GM21360 (cell line): ENCODE measurements around the gene HNRNPUL1.
"Not testable (repeated sequence)": the region's sequence is repeated elsewhere in the genome, so short reads cannot be mapped to it uniquely, and the experiment has no call there.

Experiments
- ATAC-seq: cut with Tn5 transposase; IDR thresholded peaks from one replicate; pipeline ENCODE4 v1.9.1; 2021; ENCODE audit warnings: mild to moderate bottlenecking, moderate library complexity; ENCODE audit not compliant: unreplicated experiment

HNRNPUL1 gene

DNA sequence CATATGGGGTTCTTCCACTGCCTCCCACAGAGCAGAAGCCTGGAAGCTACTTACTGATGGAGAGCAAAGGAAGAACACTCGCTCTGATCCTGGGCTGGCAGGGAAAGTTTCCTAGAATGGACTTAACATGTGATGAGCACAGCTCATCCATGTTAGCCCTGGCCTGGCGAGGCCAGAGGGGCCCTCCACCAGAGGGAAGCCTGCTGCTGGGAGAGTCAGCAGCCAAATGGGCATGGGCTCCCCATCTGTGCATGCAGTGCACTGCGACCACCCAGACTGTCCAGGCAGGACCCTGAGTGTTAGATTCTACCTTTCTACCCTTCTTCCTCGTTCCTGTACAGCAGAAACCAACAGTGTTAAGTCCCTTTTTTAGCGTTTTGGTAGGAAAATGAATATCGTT is 8.9 kb downstream of the HNRNPUL1 start:
- ATAC-seq: no peak

DNA sequence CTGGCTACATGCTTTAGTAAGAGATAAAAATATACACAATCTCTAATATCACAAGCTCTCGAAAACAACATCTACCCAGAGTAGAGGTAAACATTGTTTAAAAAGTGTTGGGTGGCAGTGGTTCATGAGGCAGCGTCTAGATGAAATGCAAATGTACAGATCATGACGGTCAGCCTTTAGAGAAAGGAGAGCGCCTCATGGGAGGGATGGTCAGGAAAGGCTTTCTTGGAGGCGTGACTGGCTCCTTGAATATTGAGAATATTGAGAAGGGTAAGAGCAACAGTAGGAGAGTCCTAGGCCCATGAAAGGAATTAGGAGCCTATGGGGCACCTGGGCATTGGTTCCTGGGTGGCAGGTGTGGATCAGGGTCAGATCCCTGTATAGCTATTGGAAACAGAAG is 10.6 kb downstream of the HNRNPUL1 start:
- no peak for ATAC-seq

DNA sequence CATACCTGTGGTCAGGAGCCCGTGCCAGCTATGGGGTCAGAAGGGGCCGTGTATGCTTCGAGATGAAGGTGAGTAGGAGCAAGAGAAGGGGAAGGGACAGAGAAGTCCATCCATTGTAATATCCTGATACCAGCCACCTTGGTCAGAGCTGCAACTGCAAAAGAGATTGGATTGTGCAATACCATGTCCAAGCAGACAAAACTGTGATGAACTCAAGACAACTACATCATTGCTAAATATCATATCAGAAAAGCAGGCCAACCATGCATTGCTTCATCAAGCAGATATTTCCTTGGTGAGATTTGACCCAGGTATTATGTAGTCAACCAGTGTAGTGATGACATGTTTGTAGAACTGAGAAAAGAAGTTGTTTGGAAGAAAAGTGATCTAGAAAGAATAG is 12.1 kb downstream of the HNRNPUL1 start:
- ATAC-seq: no peak

DNA sequence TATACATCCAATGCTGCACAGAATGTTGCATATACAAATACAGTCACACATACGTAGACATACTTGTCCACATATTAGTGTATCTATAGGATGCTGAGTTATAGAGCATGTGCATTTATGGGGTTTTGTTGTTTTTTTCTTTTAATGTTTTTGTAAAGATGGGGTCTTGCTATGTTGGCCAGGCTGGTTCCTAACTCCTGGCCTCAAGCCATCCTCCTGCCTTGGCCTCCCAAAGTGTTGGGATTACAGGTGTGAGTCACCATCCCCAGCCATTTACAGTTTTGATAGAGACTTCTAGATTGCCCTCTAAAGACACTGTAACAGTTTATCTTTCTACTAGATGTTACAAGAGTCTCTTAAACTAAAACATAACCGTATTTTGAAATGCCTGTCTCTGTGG is 14.3 kb downstream of the HNRNPUL1 start:
- ATAC-seq: no peak

DNA sequence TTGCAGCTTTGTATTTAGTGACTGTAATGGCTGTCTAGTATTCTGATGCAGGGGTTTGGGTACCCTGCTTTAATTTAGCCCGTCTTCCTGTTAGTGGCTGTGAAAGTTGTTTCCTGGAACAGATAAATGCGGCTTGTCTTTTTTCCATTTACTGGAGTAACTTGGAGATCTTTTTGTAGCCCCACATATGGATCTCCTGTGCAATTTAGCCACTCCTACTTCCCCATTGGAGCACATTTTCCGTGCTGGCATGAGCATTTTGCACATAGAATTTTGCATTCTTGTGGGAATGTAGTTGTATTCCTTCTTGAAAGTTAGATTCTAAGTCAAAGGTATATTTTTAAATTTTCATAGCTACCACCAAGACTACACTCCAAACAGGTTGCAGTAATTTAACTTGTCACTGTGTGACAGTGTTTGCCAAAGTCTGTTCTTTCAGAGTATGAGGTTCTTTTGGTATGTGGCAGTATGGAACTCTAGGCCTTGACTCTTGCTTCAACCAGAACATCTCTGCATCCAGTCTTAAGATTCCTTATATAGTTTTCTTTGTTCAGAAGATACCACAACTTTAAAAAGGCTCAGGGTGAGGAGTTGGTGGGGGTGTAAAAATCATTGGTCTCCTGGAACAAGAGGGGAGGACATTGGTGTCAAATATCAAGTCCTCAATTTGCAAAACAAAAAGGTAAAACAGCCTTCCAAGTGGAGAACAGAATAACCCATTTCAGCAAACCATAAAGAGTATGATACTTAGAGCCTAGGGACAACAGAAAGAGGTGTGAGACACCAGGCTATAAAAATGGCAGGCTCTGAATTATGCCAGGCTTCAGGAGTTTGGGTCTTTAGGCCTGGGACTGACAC is 24.7 kb downstream of the HNRNPUL1 start:
- no peak for ATAC-seq

DNA sequence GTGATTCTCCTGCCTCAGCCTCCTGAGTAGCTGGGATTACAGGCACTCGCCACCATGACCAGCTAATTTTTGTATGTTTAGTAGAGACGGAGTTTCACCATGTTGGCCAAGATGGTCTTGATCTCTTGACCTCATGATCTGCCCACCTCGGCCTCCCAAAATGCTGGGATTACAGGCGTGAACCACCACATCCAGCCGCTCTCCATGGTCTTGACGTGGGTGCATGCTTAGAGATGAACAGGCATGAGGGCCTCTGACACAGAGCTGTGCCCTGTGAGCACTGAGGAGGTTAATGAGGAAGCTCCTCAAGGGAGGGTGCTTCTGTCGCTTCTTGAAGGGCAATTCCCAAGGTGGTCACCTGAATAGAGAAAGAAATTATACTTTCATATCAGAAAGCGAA is 25.6 kb downstream of the HNRNPUL1 start:
- ATAC-seq: not testable (repeated sequence)

DNA sequence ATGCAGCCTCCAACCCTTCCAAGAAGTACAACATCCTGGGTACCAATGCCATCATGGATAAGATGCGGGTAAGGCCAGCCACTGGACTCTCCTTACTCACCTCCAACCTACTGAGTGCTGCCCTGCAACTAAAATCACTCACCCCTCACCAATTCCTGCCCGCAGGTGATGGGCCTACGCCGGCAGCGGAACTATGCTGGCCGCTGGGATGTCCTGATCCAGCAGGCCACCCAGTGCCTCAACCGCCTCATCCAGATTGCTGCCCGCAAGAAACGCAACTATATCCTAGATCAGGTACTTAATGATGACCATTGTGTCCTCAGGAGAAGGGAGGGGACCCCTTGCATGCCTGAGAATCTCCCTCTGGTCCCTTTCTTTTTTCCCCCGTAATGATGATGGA is 30.2 kb downstream of the HNRNPUL1 start:
- ATAC-seq: no peak

DNA sequence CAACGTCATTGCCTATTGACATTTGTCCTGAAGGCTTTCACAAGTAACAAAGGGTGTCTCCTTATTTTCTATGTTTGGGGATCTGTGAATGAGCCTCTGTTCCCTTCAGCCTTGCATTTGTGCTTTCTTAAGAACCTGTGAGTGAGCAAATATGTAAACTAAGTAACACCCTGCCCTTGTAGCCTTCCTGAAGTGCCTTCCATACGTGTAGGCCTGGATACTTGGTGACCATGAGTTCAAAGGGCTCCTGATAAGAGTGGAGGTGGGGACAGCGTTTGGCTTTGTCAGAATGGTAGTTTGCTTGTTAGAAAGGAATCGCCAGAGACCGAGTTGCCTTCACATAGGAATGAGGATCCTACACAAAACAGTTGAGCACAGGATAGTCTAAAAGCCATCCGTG is 31.3 kb downstream of the HNRNPUL1 start:
- ATAC-seq: no peak

DNA sequence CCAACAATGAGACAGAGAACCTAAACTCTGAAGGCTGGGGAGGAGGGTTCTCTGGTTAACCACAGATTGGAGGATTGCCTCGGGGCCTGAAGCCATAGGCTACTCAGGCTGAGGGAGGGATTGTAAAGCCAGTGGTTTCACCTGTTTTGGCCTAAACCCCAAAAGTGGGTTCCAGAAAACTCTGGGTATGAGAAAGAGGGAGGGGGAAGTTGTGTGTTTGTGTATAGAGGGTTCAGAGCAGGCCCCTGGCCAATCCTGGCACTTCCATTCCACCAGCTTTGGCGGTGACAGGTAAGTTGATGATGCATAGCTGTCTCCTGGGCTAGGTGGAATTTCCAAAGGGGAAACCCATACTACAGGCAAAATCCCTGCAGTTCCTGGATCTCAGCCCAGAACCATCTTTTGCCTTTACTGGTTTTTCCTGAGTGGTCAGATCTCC is 32.3 kb downstream of the HNRNPUL1 start:
- no peak for ATAC-seq

DNA sequence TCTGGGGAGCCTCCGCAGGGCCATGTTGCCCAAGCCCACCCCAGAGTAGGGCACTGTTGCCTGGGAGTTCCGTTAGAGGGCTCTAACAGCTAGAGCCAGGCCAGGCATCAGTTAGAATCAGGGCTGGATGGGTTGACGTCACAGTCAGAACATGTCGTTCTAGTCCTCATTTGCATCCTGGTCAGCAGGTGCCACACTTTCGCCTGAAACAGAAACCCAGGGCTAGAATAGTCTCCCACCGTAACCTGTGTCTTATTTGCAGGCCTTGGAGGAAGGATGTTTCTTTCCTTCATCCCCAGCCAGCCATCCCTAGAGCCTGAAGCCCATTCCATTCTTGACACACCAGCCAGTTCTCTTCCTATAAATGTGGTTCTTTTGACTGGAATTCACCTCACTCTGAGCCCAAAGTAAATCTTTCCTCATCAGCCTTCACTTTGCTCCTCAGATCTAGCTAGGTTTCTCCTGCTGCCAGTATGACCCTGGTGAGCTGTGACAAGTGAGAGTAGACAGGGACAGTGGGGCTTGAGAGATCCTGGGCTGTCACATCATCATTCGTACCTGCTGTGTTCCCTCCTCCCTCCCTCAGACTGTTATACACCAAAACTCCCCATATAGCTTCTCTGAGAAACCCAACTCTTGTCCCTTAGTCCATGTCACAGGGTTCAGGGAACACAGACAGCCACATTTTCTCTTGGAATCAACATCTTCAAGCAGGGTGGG is 33.6 kb downstream of the HNRNPUL1 start:
- ATAC-seq: peak; percentile 70

DNA sequence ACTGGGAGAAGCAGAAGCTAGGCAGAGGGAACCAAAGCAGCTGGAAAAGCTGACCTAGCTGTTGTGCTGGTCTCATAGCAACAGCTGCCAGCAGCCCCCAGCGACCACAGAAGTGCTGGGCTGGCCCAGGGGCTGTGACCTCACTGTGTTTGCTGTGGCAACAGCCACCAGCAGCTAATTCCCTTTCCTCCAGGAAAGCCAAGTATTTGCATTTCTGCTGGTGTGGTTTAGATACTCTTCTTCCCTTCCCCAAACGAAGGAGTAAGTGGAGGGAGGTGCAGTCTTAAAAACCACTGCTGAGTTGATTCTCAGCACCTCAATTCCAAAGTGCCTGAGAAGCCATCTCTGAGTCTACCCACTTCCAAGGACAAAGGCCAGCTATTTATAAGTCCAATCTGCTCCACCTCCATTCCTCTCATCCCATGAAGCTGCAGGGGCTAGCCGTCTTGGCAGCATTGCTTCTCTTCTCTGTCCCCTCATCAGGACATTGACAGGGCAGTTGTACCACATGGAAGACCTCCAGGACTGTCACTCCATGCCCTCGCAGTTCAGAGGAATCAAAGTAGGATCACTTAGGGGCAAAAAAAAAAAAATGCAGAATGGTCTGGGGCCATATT is 34.3 kb downstream of the HNRNPUL1 start:
- ATAC-seq: no peak

DNA sequence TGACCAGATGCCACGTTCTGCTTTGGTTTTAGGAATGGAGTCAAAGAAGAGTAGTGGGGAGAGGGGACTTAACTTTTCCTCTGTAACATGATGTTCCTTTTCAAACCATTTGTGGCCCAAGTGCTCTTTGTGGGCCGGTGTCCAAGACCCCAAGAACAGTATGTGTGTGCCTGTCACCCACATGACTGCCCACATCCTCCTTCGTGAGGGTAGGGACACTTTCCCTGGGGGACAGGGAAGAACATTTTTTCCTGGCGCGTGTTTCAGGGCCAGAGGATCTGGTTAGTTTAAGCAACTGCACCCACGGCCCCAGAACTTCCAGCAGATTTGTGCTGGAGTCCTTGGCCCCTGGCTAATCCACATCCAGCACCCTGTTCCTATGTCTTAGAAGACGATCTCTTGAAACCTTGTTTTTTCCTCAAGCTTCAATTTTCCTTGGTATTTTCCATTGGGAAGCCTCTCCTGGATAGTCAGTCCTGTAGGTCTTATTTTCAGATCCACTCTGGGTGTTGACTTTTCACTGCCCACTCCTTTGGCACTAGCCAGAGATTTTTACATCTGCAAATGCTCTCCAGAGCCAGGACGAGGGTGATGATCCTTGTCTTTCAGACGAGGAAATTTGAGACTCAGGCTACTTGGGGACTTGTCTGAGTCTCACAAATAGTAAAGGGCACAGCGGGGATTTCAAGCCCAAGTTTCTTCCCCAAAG is 35.0 kb downstream of the HNRNPUL1 start:
- ATAC-seq: no peak

DNA sequence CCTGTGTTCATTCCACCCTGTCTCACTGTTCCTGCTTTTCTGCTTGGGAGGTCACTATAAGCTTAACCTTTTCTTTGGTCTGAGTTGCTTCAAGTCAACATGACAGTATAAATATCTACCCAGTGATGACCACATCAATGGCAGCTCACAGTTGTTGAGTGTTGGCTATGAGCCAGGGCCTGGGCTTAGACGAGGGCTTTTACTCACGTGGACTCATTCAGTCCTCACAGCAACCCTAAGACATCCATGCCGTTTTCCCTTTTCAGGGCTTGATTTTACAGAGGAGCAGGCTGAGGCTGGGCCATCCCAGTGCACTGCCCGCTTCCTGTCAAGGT is 35.5 kb downstream of the HNRNPUL1 start:
- no peak for ATAC-seq

DNA sequence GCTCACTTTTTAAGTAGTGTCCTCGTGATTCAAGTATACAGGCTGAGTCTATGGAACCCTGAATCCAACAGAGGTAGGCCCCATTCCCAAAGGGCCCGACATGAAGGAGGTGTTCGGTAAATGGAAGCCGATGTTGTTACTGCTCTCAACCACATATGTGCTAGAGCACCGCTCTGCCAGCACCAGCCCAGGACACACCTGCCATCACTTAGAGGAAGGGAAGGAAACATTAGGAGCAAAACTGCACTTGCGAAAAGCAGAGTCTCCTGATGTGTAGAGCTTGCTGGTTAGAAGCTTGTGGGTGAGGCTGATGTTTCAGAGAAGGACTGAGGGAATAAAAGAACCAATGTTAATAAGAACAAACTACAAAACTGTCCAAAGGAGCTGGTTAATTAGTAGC is 36.4 kb downstream of the HNRNPUL1 start:
- no peak for ATAC-seq

DNA sequence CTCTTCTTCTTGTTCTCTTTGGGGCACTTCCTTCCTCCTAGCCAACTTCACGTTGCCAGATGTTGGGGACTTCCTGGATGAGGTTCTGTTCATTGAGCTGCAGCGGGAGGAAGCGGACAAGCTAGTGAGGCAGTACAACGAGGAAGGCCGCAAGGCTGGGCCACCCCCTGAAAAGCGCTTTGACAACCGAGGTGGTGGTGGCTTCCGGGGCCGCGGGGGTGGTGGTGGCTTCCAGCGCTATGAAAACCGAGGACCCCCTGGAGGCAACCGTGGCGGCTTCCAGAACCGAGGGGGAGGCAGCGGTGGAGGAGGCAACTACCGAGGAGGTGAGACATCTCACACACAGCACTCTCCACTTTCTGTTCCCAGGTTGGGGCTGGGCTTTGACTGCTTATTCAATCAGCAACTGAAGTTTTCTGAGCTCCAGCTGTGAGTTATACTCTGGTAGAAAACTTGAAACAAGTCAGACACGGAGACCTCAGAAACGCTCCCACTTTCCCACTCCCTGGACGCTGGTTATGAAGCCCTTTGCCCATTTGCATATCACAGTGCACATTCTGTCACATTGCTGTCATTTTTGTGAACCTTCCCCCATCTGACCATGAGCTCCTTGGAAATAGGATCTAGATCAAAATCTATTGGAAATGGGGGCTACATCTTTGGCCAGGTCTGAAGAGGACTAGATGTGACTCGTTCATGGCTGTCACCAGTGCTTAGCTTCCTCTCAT is 38.6 kb downstream of the HNRNPUL1 start:
- no peak for ATAC-seq

DNA sequence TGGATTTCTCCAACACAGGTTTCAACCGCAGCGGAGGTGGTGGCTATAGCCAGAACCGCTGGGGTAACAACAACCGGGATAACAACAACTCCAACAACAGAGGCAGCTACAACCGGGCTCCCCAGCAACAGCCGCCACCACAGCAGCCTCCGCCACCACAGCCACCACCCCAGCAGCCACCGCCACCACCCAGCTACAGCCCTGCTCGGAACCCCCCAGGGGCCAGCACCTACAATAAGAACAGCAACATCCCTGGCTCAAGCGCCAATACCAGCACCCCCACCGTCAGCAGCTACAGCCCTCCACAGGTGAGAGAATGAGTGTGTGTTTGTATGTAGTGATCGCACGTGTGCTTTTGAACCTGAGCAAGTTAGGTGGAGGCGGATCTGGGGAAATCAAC is 39.8 kb downstream of the HNRNPUL1 start:
- no peak for ATAC-seq

DNA sequence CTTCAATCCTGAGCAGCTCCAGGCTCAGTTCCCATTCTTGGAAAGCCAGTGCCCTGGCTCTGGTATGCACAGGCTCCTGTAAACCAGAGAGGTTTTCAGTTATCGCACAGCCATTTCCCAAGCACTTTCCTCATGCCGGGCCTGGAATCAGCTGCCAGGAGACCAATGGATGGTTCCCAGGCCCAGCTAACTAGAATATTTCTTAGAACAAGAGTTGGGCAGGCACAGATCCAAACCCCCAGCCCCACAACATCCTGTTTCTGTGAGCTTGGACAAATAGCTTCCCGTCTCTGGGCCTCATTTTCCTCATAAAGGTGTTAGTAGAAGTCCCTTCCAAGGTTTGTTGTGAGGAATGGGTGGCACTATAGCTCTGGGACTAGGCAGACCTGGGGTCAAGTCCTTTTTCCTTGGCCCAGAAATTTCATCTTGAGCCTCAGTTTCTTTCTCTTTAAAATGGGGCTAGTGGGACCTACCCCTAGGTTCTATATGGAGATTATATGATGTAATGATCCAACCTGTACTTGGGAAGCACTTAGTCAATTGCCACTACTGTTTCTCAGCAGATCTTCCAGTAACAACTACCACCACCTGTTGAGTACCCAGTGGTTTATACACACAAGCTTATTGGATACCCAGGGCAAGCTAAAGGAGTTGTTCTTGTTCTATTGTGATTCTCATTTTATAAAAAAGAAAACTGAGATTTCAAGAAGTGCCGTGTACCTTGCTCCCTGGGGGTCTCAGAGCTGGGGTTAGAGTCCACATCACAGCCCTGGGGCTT is 40.7 kb downstream of the HNRNPUL1 start:
- no peak for ATAC-seq

DNA sequence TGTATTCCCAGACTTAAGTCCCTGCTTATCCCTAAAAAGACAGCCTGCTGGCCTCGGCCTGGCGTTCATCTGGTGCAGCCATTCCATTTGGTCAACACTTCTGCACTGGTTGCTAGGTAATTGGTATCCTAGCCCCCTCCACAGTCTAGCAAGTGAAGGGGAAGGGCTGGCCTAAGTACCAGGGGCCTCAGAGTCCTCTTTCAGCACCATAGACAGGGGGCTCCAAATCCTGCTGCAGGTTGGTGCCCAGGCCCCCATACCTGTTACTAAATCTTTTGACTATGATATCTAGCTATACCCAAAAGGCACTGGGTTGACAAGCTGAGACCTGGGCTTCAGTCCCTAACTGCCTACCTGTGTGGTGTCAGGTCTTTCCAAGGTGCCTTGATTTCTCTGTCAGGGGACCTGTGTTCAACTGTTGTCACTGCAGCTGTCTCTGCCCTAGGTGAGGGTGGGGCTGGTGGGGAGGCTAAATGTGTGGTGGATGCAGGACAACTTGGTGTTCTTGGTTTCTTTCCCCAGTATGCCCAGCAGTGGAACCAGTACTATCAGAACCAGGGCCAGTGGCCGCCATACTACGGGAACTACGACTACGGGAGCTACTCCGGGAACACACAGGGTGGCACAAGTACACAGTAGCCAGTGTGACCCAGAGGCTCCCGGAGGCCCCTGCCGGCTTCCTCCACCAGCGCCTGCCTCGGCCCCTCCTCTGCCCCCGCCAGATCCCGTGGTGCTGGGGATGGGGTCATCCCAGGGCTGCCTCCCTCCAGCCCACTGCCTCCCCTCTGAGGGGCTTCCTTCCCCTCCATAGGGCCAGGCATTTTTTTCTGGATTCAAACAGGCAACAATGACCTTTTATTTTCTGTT is 42.0 kb downstream of the HNRNPUL1 start:
- ATAC-seq: no peak
